HepG2 (cell line): ENCODE results near the gene ELMOD3. TPM values are rescaled to one million over a fixed set of nuclear protein-coding genes. Genes with fewer than 3 reads are reported as not detected.

Source experiments
- ARNTL ChIP-seq: sonication (generic); formaldehyde crosslinking; IDR thresholded peaks from 2 replicates; pipeline ENCODE4 v1.4.0; 2020; ENCODE audit warnings: mild to moderate bottlenecking, missing genetic modification reagents
- BCL6 ChIP-seq: IDR thresholded peaks from 2 replicates; pipeline ENCODE4 v1.6.1; 2016; ENCODE audit warnings: missing genetic modification reagents, missing compliant biosample characterization
- CBX2 ChIP-seq, 2 experiments: fragments of 200-600 bp in 1 of 2; sonication (generic); formaldehyde crosslinking in 1 of 2; IDR thresholded peaks; 2 replicates each; pipeline versions ENCODE4 v1.7.0 to v1.8.1; 2018 to 2022; ENCODE audit warnings: low read depth in 2 of 2, low read length in 1 of 2, mild to moderate bottlenecking in 1 of 2, missing genetic modification reagents in 1 of 2
- CREB1 ChIP-seq, 2 experiments: fragments of 450-650 bp in 1 of 2; IDR thresholded peaks; 2 replicates each; pipeline ENCODE4 v1.6.1; 2016 to 2017; ENCODE audit warnings: control low read depth in 1 of 2, mild to moderate bottlenecking in 1 of 2, missing compliant biosample characterization in 1 of 2, missing genetic modification characterization in 1 of 2
- HMG20B ChIP-seq: conservative IDR thresholded peaks from 2 replicates; pipeline ENCODE4 v1.6.1; 2016; ENCODE audit warnings: missing genetic modification reagents, missing compliant biosample characterization
- KDM5A ChIP-seq: fragments of 200-600 bp; sonication (generic); IDR thresholded peaks from 2 replicates; pipeline ENCODE4 v1.7.0; 2018; ENCODE audit warnings: antibody characterized with exemption, mild to moderate bottlenecking, low read length, borderline replicate concordance
- NFYB ChIP-seq: sonication (generic); formaldehyde crosslinking; IDR thresholded peaks from 2 replicates; pipeline ENCODE4 v1.4.0; 2020; ENCODE audit warnings: missing genetic modification reagents
- POLR2A ChIP-seq, 2 experiments: IDR thresholded peaks; 2 replicates each; pipeline ENCODE4 v1.6.1; 2011; ENCODE audit warnings: low read depth in 2 of 2, low read length in 2 of 2, mild to moderate bottlenecking in 1 of 2, moderate library complexity in 1 of 2; ENCODE audit not compliant: insufficient read depth in 1 of 2
- TCF7L2 ChIP-seq: IDR thresholded peaks from 2 replicates; pipeline ENCODE4 v1.6.1; 2011; ENCODE audit warnings: mild to moderate bottlenecking, low read depth, low read length, moderate library complexity
- ZNF33A ChIP-seq: sonication (generic); formaldehyde crosslinking; IDR thresholded peaks from 2 replicates; pipeline ENCODE4 v1.5.1; 2020; ENCODE audit warnings: missing genetic modification reagents, mild to moderate bottlenecking, moderate library complexity, borderline replicate concordance
- ZNF546 ChIP-seq: sonication (generic); formaldehyde crosslinking; conservative IDR thresholded peaks from 2 replicates; pipeline ENCODE4 v1.8.1; 2023; ENCODE audit warnings: mild to moderate bottlenecking, missing genetic modification reagents
- ZNF83 ChIP-seq: sonication (generic); formaldehyde crosslinking; IDR thresholded peaks from 2 replicates; pipeline ENCODE4 v1.4.0; 2020; ENCODE audit warnings: missing genetic modification reagents, mild to moderate bottlenecking, borderline replicate concordance
- ZSCAN12 ChIP-seq: sonication (generic); formaldehyde crosslinking; IDR thresholded peaks from 2 replicates; pipeline ENCODE4 v1.9.0; 2021; ENCODE audit warnings: mild to moderate bottlenecking, missing genetic modification reagents
- ZSCAN31 ChIP-seq: sonication (generic); formaldehyde crosslinking; IDR thresholded peaks from 2 replicates; pipeline ENCODE4 v1.5.0; 2020; ENCODE audit warnings: low read depth, mild to moderate bottlenecking, missing genetic modification reagents
- polyA plus RNA-seq, 8 experiments: library from polyadenylated mRNA; depleted of rRNA in 3 of 8; stranded (reverse) in 7 of 8; unstranded in 1 of 8; fragments of >200 nt; fragmentation: Illumina TruSeq in 4 of 8; extraction: Trizol in 4 of 8; gene quantifications; 2 replicates each; pipeline versions ENCODE4 v1.2.1 to v1.2.3, GENCODE V29; 2011 to 2016; ENCODE audit warnings: low read depth in 4 of 8, missing spikeins in 1 of 8, mixed read lengths in 1 of 8; ENCODE audit not compliant: insufficient read depth in 1 of 8
- total RNA-seq, 5 experiments: library from RNA; depleted of rRNA; stranded (reverse); fragments of >200 nt; fragmentation: Illumina TruSeq; extraction: Trizol; gene quantifications; 2 replicates each; pipeline ENCODE4 v1.2.3, GENCODE V29; 2016; ENCODE audit warnings: low read depth in 1 of 5
- TF ChIP-seq, protein P1 (sequence below): IDR thresholded peaks from 2 replicates; pipeline ENCODE4 v1.6.1; 2018; ENCODE audit warnings: missing genetic modification reagents
- TF ChIP-seq, protein P2 (sequence below): sonication (generic); formaldehyde crosslinking; conservative IDR thresholded peaks from 2 replicates; pipeline ENCODE4 v1.4.0; 2020; ENCODE audit warnings: missing genetic modification reagents
- TF ChIP-seq, protein P3 (sequence below): sonication (generic); formaldehyde crosslinking; IDR thresholded peaks from 2 replicates; pipeline ENCODE4 v1.4.0; 2020; ENCODE audit warnings: missing genetic modification reagents
- TF ChIP-seq, protein P4 (sequence below): fragments of 450-650 bp; IDR thresholded peaks from 2 replicates; pipeline ENCODE4 v1.6.1; 2017; ENCODE audit warnings: mild to moderate bottlenecking
- TF ChIP-seq, protein P5 (sequence below): sonication (generic); formaldehyde crosslinking; IDR thresholded peaks from 2 replicates; pipeline ENCODE4 v1.5.1; 2020; ENCODE audit warnings: missing genetic modification reagents, mild to moderate bottlenecking, borderline replicate concordance

The ELMOD3 gene
- total and polyA plus RNA-seq, 2 of the 13 experiments (the other 11 are each of a cell fraction or from before 2014, with no cell fraction given): 13.3 to 19.5 TPM

DNA sequence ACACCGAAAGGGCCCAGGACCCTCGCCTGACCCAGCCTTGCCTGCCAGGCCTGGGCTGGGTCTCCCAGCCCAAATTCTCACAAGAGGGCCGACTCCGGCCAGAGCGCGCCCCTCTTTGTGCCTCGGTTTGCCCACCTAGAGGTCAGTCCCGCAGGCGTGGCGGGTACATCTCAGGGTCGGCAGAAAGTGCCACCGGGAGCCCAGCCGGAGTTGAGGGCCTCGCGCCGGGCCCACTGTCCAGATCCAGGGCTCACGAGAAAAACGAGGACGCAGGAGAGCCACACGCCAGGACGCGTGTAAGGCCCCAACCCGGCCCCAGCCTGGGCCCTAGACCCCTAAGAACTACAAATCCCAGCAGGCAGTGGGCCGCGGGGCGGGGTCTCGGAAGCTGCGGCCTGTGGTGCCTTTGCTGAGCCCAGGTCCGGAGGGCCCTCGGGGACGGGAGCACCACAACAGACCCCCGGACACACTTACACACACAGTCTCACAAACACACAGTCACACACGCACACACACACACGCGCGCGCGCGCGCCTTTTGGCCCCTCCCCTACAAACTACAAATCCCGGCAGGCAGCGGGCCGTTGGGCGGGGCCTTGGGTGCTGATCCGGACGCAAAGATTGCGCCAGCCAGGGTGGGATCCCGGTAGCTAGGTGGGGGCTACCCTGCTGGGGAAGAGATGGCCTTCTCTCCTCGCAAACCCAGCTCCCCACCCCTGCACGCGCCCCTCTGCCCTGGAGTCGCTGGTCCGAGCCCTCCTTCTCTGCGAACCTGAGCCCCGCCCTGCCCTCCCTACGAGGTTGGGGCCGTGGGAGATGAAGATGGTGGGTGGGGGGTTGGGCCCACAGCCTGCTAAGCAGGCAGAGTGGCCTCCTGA lies 63.8 kb downstream of the ELMOD3 start, which contains the start of gene SH2D6 (continued):
- TF ChIP-seq CBX2 (IDR thresholded peaks at IDR 0.05; ENCODE audit: low read depth, low read length): no peak
- TF ChIP-seq CBX2 (CRISPR knock-in tag; IDR thresholded peaks at IDR 0.05; ENCODE audit: low read depth): no peak
- TF ChIP-seq ZNF83 (CRISPR knock-in tag): no peak
- TF ChIP-seq, protein P1, sequence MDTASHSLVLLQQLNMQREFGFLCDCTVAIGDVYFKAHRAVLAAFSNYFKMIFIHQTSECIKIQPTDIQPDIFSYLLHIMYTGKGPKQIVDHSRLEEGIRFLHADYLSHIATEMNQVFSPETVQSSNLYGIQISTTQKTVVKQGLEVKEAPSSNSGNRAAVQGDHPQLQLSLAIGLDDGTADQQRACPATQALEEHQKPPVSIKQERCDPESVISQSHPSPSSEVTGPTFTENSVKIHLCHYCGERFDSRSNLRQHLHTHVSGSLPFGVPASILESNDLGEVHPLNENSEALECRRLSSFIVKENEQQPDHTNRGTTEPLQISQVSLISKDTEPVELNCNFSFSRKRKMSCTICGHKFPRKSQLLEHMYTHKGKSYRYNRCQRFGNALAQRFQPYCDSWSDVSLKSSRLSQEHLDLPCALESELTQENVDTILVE (CRISPR knock-in tag): peak; percentile 76
- peak; percentile 30; the same call in 1 of the 2 replicates for TF ChIP-seq ZNF546 (CRISPR knock-in tag)
- TF ChIP-seq BCL6 (CRISPR knock-in tag): no peak
- no peak for TF ChIP-seq TCF7L2
- TF ChIP-seq ZSCAN12 (CRISPR knock-in tag): peak; percentile 61; the same call in 1 of the 2 replicates
- peak; percentile 71 to 81 for TF ChIP-seq POLR2A (IDR thresholded peaks at IDR 0.05; ENCODE audit: insufficient read depth in 1 of 2, low read depth in 2 of 2, low read length in 2 of 2)
- TF ChIP-seq, protein P2, sequence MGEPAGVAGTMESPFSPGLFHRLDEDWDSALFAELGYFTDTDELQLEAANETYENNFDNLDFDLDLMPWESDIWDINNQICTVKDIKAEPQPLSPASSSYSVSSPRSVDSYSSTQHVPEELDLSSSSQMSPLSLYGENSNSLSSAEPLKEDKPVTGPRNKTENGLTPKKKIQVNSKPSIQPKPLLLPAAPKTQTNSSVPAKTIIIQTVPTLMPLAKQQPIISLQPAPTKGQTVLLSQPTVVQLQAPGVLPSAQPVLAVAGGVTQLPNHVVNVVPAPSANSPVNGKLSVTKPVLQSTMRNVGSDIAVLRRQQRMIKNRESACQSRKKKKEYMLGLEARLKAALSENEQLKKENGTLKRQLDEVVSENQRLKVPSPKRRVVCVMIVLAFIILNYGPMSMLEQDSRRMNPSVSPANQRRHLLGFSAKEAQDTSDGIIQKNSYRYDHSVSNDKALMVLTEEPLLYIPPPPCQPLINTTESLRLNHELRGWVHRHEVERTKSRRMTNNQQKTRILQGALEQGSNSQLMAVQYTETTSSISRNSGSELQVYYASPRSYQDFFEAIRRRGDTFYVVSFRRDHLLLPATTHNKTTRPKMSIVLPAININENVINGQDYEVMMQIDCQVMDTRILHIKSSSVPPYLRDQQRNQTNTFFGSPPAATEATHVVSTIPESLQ: no peak; the same call in 1 of the 2 replicates
- TF ChIP-seq, protein P3, sequence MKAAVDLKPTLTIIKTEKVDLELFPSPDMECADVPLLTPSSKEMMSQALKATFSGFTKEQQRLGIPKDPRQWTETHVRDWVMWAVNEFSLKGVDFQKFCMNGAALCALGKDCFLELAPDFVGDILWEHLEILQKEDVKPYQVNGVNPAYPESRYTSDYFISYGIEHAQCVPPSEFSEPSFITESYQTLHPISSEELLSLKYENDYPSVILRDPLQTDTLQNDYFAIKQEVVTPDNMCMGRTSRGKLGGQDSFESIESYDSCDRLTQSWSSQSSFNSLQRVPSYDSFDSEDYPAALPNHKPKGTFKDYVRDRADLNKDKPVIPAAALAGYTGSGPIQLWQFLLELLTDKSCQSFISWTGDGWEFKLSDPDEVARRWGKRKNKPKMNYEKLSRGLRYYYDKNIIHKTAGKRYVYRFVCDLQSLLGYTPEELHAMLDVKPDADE (CRISPR knock-in tag): no peak
- peak; percentile 56 for TF ChIP-seq ARNTL (CRISPR knock-in tag)
- peak; percentile 86; the same call in 1 of the 2 replicates for TF ChIP-seq ZSCAN31 (CRISPR knock-in tag)
- TF ChIP-seq, protein P4, sequence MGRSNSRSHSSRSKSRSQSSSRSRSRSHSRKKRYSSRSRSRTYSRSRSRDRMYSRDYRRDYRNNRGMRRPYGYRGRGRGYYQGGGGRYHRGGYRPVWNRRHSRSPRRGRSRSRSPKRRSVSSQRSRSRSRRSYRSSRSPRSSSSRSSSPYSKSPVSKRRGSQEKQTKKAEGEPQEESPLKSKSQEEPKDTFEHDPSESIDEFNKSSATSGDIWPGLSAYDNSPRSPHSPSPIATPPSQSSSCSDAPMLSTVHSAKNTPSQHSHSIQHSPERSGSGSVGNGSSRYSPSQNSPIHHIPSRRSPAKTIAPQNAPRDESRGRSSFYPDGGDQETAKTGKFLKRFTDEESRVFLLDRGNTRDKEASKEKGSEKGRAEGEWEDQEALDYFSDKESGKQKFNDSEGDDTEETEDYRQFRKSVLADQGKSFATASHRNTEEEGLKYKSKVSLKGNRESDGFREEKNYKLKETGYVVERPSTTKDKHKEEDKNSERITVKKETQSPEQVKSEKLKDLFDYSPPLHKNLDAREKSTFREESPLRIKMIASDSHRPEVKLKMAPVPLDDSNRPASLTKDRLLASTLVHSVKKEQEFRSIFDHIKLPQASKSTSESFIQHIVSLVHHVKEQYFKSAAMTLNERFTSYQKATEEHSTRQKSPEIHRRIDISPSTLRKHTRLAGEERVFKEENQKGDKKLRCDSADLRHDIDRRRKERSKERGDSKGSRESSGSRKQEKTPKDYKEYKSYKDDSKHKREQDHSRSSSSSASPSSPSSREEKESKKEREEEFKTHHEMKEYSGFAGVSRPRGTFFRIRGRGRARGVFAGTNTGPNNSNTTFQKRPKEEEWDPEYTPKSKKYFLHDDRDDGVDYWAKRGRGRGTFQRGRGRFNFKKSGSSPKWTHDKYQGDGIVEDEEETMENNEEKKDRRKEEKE: no peak
- peak; percentile 55; the same call in 1 of the 2 replicates for TF ChIP-seq CREB1 (IDR thresholded peaks at IDR 0.05)
- peak; percentile 82 for TF ChIP-seq CREB1 (CRISPR knock-in tag; IDR thresholded peaks at IDR 0.05)
- peak; percentile 46; the same call in 1 of the 2 replicates for TF ChIP-seq NFYB
- TF ChIP-seq ZNF33A (CRISPR knock-in tag): peak; percentile 94
- TF ChIP-seq, protein P5, sequence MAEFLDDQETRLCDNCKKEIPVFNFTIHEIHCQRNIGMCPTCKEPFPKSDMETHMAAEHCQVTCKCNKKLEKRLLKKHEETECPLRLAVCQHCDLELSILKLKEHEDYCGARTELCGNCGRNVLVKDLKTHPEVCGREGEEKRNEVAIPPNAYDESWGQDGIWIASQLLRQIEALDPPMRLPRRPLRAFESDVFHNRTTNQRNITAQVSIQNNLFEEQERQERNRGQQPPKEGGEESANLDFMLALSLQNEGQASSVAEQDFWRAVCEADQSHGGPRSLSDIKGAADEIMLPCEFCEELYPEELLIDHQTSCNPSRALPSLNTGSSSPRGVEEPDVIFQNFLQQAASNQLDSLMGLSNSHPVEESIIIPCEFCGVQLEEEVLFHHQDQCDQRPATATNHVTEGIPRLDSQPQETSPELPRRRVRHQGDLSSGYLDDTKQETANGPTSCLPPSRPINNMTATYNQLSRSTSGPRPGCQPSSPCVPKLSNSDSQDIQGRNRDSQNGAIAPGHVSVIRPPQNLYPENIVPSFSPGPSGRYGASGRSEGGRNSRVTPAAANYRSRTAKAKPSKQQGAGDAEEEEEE: no peak
- no peak; the same call in 1 of the 2 replicates for TF ChIP-seq KDM5A
- TF ChIP-seq HMG20B (CRISPR knock-in tag): no peak
